GM12865 (cell line): ENCODE results near the gene OGDHL.
"Not testable (repeated sequence)": the region's sequence is repeated elsewhere in the genome, so short reads cannot be mapped to it uniquely, and the experiment has no call there.

Experiments
- DNase-seq: peaks from one replicate; pipeline ENCODE4 v3.0.0; 2010; ENCODE audit warnings: low read depth
- H3K4me3 ChIP-seq: 2 replicates; pipeline ENCODE4 v1.5.1; 2011; ENCODE audit warnings: mild to moderate bottlenecking, low read depth, low read length, control low read depth
- CTCF ChIP-seq: IDR thresholded peaks from 2 replicates; pipeline ENCODE4 v1.5.1; 2011; ENCODE audit warnings: low read length, control low read depth, low read depth, inconsistent platforms; ENCODE audit not compliant: insufficient read depth; ENCODE audit errors: missing control alignments

Gene OGDHL

DNA sequence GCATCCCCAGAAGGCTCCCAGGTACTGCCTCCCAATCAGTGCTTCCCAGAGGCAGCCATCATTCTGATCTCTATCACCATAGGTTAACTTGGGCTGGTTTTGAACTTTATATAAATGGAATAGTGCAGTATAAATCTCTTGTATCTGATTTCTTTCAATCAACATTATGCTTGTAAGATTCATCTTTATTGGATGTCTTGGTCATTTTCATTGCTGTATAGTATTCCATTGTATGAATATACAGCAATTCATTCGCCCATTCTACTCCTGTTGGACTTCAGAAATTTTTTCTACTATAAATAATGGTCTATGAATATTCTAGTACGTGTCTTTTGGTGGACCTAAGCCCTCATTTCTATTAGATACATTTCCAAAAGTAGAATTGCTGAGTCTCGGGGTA is 16.1 kb upstream of the OGDHL start:
- DNase-seq: no peak
- no peak for TF ChIP-seq CTCF
- H3K4me3 ChIP-seq: no peak overlapping the region

- no peak for DNase-seq
- H3K4me3 ChIP-seq: no peak overlapping the region
- no peak for TF ChIP-seq CTCF
Measured at GRCh38 chr10:49776851-49777250, 14.7 kb upstream of the OGDHL start.

DNA sequence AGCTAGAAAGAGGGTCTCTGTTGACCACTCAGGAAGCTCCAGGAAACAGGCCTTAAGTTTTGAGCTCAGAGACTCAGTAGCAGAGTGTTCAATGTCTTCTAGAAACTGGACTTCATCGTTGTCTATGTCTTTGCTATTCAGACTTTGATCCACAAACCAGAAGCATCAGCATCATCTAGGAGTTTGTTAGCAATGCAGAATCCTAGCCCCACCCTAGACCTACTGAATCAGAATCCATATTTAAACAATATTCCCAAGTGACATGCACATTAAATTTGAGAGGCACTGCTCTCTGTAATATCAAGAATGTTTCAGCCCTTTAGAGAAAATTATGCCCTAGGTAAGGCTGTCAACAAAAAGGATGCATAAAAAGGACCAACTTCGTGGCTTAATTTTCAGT is 12.9 kb upstream of the OGDHL start:
- no peak for TF ChIP-seq CTCF

GRCh38 chr10:49772944-49773343 is 10.8 kb upstream of the OGDHL start:
- H3K4me3 ChIP-seq, DNase-seq: not testable (repeated sequence)

More for the DNA sequence above, 12.9 kb upstream of the OGDHL start:
- H3K4me3 ChIP-seq: no peak overlapping the region
- DNase-seq: no peak

- not testable (repeated sequence) for H3K4me3 ChIP-seq, DNase-seq
Measured at GRCh38 chr10:49771046-49771445, 8.9 kb upstream of the OGDHL start.

DNA sequence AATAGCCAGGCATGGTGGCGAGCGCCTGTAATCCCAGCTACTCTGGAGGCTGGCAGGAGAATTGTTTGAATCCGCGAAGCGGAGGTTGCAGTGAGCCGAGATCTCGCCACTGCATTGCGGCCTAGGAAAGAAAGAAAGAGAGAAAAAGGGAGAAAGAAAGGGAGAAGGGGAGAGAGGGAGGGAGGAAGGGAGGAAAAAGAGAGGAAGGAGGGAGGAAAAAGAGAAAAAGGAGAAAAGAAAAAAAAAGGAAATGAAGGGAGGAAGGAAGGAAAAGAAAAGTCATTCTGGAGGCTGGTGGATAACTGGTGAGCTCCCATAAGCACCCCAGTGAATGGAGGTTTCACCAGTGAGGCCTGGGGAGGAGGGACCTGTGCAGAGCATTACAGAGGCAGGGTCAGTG is 7.6 kb upstream of the OGDHL start:
- TF ChIP-seq CTCF: no peak
- no peak for DNase-seq
- H3K4me3 ChIP-seq: no peak overlapping the region

- H3K4me3 ChIP-seq: no peak overlapping the region
- TF ChIP-seq CTCF: no peak
- no peak for DNase-seq
Measured at GRCh38 chr10:49768731-49769130, 6.6 kb upstream of the OGDHL start.

- H3K4me3 ChIP-seq: no peak overlapping the region
- DNase-seq: no peak
- no peak for TF ChIP-seq CTCF
Measured at GRCh38 chr10:49768329-49768728, 6.2 kb upstream of the OGDHL start.
